Measurements from ENCODE around the gene ADGRD2. TPM values are rescaled to one million over a fixed set of nuclear protein-coding genes. Genes with fewer than 3 reads are reported as not detected.

The ADGRD2 gene
- total RNA-seq, 4 donors from 2014 or later: not detected

GRCh38 chr9:124514125-124514524, 63.9 kb downstream of the ADGRD2 start:
- ATAC-seq (ENCODE audit: low FRiP score): no peak
- TF ChIP-seq CTCF (IDR thresholded peaks at IDR 0.05): no peak
- no peak for DNase-seq (ENCODE audit: low spot score)

GRCh38 chr9:124514874-124515273, 64.6 kb downstream of the ADGRD2 start:
- TF ChIP-seq CTCF (IDR thresholded peaks at IDR 0.05): no peak
- DNase-seq (ENCODE audit: low spot score): no peak
- ATAC-seq (ENCODE audit: low FRiP score): no peak

GRCh38 chr9:124517600-124517999, 67.3 kb downstream of the ADGRD2 start:
- DNase-seq (ENCODE audit: low spot score): no peak
- no peak for TF ChIP-seq CTCF (IDR thresholded peaks at IDR 0.05)
- no peak for ATAC-seq (ENCODE audit: low FRiP score)

- DNase-seq (ENCODE audit: low spot score) (no peak), ATAC-seq (ENCODE audit: low FRiP score) (no peak)
- no peak for TF ChIP-seq CTCF (IDR thresholded peaks at IDR 0.05)
Measured at GRCh38 chr9:124518116-124518515, 67.9 kb downstream of the ADGRD2 start.

GRCh38 chr9:124520206-124520596, 70.0 kb downstream of the ADGRD2 start:
- ATAC-seq (ENCODE audit: low FRiP score) (no peak), DNase-seq (ENCODE audit: low spot score) (no peak)
- TF ChIP-seq CTCF (IDR thresholded peaks at IDR 0.05): no peak

- no peak for TF ChIP-seq CTCF (IDR thresholded peaks at IDR 0.05)
- ATAC-seq (ENCODE audit: low FRiP score): no peak
- DNase-seq (ENCODE audit: low spot score): no peak
Measured at GRCh38 chr9:124521142-124521541, 70.9 kb downstream of the ADGRD2 start.

- ATAC-seq (ENCODE audit: low FRiP score) (no peak), DNase-seq (ENCODE audit: low spot score) (no peak)
- TF ChIP-seq CTCF (IDR thresholded peaks at IDR 0.05): no peak
Measured at GRCh38 chr9:124522121-124523098, 72.2 kb downstream of the ADGRD2 start.

Data from omental fat pad (tissue), 4 donors.